GM20000 (cell line): ENCODE data around the gene ZNF462.

ENCODE experiments used
- DNase-seq: peaks from one replicate; pipeline ENCODE4 v3.0.0; 2012; ENCODE audit warnings: low spot score
- TF ChIP-seq, protein P1 (sequence below): IDR thresholded peaks from 2 replicates; pipeline ENCODE4 v1.5.1; 2012; ENCODE audit warnings: mild to moderate bottlenecking, control low read depth; ENCODE audit errors: extremely low read depth, missing control alignments

The ZNF462 gene

DNA sequence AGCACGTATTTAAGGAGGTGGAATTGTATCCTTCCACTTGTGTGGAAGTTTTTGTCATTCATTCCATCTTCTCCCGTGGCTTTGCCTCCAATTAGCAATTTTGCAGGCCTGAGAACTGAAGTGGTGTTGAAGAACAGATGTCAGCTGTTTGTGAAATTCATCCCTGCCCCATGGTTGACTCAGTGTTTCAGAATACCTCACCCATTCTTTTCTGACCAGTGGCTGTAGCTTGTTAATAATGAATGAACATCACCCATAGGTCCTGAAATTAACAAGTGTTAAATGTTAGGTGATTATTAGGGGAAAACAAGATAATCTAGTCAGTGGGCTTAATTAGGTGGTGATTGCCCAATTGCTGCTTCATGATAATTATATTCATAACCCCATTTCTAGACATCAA, 11.7 kb downstream of the ZNF462 start:
- TF ChIP-seq, protein P1, sequence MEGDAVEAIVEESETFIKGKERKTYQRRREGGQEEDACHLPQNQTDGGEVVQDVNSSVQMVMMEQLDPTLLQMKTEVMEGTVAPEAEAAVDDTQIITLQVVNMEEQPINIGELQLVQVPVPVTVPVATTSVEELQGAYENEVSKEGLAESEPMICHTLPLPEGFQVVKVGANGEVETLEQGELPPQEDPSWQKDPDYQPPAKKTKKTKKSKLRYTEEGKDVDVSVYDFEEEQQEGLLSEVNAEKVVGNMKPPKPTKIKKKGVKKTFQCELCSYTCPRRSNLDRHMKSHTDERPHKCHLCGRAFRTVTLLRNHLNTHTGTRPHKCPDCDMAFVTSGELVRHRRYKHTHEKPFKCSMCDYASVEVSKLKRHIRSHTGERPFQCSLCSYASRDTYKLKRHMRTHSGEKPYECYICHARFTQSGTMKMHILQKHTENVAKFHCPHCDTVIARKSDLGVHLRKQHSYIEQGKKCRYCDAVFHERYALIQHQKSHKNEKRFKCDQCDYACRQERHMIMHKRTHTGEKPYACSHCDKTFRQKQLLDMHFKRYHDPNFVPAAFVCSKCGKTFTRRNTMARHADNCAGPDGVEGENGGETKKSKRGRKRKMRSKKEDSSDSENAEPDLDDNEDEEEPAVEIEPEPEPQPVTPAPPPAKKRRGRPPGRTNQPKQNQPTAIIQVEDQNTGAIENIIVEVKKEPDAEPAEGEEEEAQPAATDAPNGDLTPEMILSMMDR: no peak
- no peak for DNase-seq

DNA sequence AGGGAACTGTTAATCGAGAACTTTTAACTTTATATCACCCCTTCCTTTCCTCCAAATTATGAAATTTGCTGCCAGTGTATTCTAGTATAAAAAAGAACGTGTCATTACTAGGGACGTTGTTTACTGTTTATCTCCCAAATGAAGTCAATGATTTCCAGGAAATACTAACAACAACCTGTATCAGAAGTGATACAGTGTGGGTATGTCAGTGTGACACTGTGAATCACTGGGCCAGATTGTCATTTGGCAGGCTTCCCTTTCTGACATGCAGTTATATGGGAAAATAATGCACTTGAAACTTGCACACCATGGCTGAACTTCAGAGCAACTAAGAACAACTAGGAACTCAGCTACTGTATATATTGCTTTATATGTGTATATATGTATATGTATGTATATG, 12.6 kb downstream of the ZNF462 start:
- TF ChIP-seq, protein P1: no peak
- no peak for DNase-seq

DNA sequence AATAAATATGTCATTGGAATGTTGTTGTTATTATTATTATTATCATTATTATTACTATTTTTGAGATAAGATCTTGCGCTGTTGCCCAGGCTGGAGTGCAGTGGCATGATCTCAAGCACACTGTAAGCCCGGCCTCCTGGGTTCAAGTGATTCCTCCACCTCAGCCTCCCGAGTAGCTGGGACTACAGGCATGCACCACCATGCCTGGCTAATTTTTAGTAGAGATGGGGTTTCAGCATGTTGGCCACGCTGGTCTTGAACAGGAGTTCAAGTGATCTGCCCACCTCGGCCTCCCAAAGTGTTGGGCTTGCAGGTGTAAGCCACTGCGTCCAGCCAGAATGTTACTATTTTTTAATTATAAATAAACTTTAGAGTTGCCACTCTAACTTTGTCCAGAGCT, 14.4 kb downstream of the ZNF462 start:
- TF ChIP-seq, protein P1: no peak
- no peak for DNase-seq

DNA sequence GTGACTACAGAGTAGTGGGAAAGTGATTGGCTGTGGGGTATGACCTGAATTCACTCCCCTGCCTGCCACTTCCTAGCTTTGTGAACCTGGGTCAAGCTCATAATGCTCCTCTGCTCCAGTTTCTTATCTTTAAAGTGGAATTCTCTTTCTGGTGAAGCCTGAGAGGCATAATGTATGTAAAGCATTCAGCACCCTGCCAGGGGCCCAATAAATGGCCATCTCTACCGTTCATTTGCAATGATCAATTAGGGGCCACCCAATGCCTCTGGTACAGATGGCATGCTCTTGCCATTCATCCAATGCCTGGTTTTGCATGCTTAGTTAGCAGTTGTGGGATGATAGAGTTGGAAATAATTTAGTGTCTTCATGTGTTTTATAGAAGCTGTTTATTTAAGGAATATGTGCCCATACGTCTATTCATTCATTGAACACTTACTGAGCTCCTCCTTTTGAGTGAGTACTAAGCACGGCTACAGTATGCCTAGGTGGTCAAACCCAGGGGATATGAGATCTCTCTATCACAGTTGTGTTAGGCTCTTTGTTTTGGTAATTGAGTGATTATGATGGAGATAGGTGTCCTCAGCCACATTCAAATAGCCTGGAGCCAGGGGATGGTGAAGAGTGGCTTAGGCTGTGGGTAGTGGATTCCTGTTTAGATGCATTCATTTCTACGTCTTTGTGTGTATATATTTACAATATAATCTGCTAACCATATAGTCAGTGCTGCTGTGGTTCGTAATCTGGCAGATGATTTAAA, 15.3 kb downstream of the ZNF462 start:
- TF ChIP-seq, protein P1: no peak
- DNase-seq: no peak

DNA sequence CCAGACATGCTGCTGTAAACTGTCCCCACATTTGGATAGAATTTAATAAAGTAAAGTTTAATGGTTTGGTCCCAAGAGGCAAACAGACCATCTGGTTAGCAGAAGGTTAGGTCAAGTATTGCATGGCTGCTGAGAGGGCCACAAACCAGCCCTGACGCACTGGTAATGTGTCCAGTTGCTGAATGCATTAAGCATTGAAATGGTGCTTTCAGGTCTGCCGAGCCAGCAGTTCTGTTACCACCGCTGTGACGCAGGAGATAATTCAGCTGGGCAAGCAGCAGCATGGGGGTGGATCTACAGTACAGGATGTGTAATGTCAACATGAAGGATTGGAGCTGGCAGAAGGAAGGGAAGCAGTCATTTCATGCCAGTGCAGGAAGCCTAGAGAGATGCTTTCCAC, 16.0 kb downstream of the ZNF462 start:
- no peak for DNase-seq
- TF ChIP-seq, protein P1: no peak

DNA sequence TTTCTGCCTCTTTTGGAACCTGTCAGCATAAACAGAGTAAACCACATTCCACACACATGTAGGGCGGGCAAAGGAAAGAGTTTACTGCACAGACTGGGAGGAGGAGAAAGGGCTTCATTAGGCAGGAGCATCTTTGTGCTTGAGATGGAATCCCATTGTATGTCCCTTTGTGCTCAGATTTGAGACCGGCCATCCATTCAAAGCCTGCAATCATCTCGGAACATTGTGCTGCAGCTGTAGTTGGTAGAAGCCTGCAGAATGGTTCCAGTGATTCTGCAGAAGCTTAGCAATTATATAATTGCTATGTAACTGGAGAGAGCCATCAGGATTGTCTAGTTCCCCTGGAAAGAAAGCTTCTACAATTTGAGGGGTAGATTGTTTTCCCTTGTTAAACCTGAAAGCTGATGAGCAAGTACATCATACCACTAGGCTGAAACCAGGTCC, 16.5 kb downstream of the ZNF462 start:
- DNase-seq: no peak
- TF ChIP-seq, protein P1: no peak

DNA sequence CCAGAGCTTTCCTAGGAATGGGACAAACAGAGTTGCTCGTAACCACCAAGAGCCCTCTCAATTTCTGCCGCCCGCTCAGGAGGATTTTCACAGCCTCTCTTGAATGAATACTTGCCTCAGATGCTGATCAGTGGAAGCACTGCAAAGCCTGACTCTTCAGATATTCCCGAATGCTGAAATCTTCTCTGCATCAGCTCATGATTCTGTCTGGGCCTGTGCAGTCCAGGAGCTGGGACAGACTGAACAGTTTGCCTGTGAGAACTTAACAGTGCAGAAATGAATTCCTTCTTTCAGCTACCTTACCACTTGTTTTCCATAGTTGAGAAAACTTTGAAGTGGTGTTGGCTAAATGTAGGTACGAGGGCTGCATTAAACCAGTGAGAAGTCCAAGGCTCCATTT, 17.1 kb downstream of the ZNF462 start:
- TF ChIP-seq, protein P1: no peak

More for the DNA sequence above, 17.1 kb downstream of the ZNF462 start:
- DNase-seq: no peak
